Myometrial cell (primary cell): ENCODE results near the gene CCDC83. TPM values are rescaled to one million over a fixed set of nuclear protein-coding genes. Genes with fewer than 3 reads are reported as not detected.

ENCODE experiments used
- total RNA-seq: library from RNA; depleted of rRNA; stranded (reverse); fragments of >200 nt; gene quantifications from 2 replicates; pipeline ENCODE4 v1.2.3, GENCODE V29; 2015

Gene CCDC83
- total RNA-seq, result not detected in 2 replicates

DNA sequence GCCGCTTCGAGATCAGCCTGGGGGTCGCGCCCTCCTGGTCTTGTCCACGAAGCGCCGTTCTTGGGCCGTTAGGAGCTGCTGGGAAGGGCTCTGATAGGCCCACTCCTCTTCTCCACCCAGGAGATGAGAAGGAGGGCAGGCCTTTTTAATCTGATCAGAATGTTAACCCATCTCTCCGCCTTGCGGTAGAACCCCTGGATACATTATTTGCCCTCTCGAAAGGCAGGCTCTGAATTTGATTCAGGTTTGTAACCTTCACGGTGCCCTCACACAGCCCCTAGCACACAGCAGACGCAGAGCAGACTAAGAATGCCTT, at the start of gene CCDC83:
Gene CCDC83 (plus strand): TSS at position 43 of the 316 bp plus-strand sequence. CDS start 9,741 bp downstream, outside the sequence.

DNA sequence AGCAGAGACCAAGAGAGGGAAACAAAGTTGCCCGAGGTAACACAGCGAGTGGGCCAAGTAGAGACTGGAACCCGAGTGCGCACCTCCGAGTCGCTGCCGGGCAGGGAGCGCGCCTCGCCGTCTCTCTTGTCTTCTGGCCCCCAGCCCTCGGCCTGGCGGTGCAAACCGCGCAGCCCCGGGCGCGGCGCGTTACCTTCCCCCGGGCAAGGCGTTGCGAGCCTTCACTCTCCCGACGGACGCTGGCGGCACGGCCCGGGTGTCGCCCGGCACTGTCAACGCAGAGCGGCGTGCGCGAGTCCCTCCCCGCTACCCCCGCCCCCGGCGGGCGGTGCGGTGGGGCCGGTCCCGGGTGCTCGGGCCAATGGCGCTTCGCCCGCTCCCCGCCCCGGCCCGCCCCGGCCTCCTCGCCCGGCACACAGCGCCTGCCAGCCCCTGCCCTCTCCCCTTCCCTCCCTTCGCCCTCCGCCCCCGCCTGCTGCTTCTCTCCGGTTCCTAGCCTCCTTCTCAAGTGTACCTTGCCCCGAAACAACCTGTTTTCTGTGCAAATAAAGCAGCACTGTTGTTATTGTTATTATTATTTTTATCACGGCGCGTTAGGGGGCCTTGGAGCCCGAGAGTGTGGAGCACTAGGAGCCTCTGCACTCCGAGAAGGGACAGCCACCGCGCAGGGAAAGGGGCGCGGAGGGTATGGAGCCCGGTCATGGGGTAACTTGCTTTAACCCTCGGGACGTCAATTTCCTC, 44.1 kb upstream of the CCDC83 start, which contains the start of gene SYTL2:
Gene SYTL2 (minus strand): TSS at position 271 of the 741 bp plus-strand sequence. CDS start 53,416 bp downstream, outside the sequence.

Other genes starting within 250 kb of the CCDC83 start
- 0.18 TPM in 1 of 2 replicates, not detected in the other for gene DLG2, start 228.0 kb upstream of the CCDC83 start, total RNA-seq
- gene TMEM126B, start 226.8 kb upstream of the CCDC83 start, total RNA-seq, result 50.2 and 60.3 TPM in 2 replicates
- 45.0 and 54.2 TPM in 2 replicates for gene TMEM126A, start 207.4 kb upstream of the CCDC83 start, total RNA-seq
- gene CREBZF, start 190.3 kb upstream of the CCDC83 start, total RNA-seq, result 11.5 and 19.6 TPM in 2 replicates
- 2.3 and 4.8 TPM in 2 replicates for gene CCDC89, start 169.2 kb upstream of the CCDC83 start, total RNA-seq
- 6.9 and 40.6 TPM in 2 replicates for gene SYTL2, start 44.2 kb upstream of the CCDC83 start, total RNA-seq
- gene PICALM, start 213.7 kb downstream of the CCDC83 start, total RNA-seq, result 106 and 133 TPM in 2 replicates